Measurements from ENCODE around the gene PTPN6. TPM values are rescaled to one million over a fixed set of nuclear protein-coding genes. Genes with fewer than 3 reads are reported as not detected.
A peak's percentile ranks its signal among the peaks of the same experiment; 100 is the strongest.

The PTPN6 gene
- total and polyA plus RNA-seq, 2 of the 13 experiments (the other 11 are each of a cell fraction or from before 2014, with no cell fraction given) = 10.5 to 10.6 TPM

DNA sequence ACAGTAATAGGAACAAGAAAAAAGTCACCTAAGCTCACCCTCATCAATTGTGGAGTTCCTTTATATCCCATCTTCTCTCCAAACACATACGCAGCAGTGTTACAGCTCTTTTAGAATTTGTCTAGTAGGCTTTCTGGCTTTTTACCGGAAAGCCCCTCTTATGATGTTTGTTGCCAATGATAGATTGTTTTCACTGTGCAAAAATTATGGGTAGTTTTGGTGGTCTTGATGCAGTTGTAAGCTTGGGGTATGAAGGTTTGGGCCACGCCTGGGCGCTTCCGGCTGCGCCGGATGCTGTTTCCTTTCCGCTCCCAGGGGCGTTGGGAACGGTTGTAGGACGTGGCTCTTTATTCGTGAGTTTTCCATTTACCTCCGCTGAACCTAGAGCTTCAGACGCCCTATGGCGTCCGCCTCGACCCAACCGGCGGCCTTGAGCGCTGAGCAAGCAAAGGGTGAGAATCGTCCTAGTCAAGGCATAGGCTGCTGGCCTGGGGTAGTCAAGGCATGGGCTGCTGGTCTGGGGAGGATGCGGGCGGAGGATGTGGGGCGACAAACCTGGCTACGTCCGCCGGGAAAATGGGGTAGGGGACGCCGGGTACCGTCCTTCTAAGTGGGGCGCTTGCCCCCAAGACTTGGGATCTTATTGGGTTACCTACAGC is 7.3 kb upstream of the PTPN6 start, which contains the start of the genes C12orf57 and RNU7-1 (continued):
- TF ChIP-seq ARID4A (CRISPR knock-in tag; IDR thresholded peaks at IDR 0.05; ENCODE audit: borderline replicate concordance) = peak; percentile 78
- TF ChIP-seq, protein P1, sequence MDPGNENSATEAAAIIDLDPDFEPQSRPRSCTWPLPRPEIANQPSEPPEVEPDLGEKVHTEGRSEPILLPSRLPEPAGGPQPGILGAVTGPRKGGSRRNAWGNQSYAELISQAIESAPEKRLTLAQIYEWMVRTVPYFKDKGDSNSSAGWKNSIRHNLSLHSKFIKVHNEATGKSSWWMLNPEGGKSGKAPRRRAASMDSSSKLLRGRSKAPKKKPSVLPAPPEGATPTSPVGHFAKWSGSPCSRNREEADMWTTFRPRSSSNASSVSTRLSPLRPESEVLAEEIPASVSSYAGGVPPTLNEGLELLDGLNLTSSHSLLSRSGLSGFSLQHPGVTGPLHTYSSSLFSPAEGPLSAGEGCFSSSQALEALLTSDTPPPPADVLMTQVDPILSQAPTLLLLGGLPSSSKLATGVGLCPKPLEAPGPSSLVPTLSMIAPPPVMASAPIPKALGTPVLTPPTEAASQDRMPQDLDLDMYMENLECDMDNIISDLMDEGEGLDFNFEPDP (CRISPR knock-in tag; conservative IDR thresholded peaks at IDR 0.05) = peak; percentile 93; the same call in 1 of the 2 replicates
- TF ChIP-seq NPAS2 (CRISPR knock-in tag; IDR thresholded peaks at IDR 0.05; ENCODE audit: borderline replicate concordance) = no peak
- TF ChIP-seq NFYB (CRISPR knock-in tag; IDR thresholded peaks at IDR 0.05) = peak; percentile 45; the same call in 1 of the 2 replicates
- peak; percentile 30; the same call in 1 of the 2 replicates for TF ChIP-seq SRY (CRISPR knock-in tag; IDR thresholded peaks at IDR 0.05)
- TF ChIP-seq NAIF1 (CRISPR knock-in tag; IDR thresholded peaks at IDR 0.05; ENCODE audit: borderline replicate concordance) = no peak
- TF ChIP-seq, protein P2, sequence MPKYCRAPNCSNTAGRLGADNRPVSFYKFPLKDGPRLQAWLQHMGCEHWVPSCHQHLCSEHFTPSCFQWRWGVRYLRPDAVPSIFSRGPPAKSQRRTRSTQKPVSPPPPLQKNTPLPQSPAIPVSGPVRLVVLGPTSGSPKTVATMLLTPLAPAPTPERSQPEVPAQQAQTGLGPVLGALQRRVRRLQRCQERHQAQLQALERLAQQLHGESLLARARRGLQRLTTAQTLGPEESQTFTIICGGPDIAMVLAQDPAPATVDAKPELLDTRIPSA (CRISPR knock-in tag; IDR thresholded peaks at IDR 0.05; ENCODE audit: borderline replicate concordance) = no peak
- TF ChIP-seq ZNF589 (CRISPR knock-in tag; conservative IDR thresholded peaks at IDR 0.05) = peak; percentile 93
- TF ChIP-seq CEBPZ (IDR thresholded peaks at IDR 0.05; ENCODE audit: low read length) = no peak
- peak; percentile 32; the same call in 1 of the 2 replicates for TF ChIP-seq LCORL (IDR thresholded peaks at IDR 0.05)
- TF ChIP-seq LCORL (CRISPR knock-in tag; IDR thresholded peaks at IDR 0.05) = 0 out of 2 replicates have a peak, but pooled peaks have one; percentile 28
- no peak for TF ChIP-seq HNRNPL (IDR thresholded peaks at IDR 0.05; ENCODE audit: low read depth, low read length)
- 0 out of 2 replicates have a peak, but pooled peaks have one; percentile 42 for TF ChIP-seq ZNF629 (CRISPR knock-in tag; conservative IDR thresholded peaks at IDR 0.05)
- peak; percentile 72 for TF ChIP-seq KMT2B (CRISPR knock-in tag; IDR thresholded peaks at IDR 0.05)
- no peak for TF ChIP-seq KLF13 (CRISPR knock-in tag; IDR thresholded peaks at IDR 0.05)
- TF ChIP-seq, protein P3, sequence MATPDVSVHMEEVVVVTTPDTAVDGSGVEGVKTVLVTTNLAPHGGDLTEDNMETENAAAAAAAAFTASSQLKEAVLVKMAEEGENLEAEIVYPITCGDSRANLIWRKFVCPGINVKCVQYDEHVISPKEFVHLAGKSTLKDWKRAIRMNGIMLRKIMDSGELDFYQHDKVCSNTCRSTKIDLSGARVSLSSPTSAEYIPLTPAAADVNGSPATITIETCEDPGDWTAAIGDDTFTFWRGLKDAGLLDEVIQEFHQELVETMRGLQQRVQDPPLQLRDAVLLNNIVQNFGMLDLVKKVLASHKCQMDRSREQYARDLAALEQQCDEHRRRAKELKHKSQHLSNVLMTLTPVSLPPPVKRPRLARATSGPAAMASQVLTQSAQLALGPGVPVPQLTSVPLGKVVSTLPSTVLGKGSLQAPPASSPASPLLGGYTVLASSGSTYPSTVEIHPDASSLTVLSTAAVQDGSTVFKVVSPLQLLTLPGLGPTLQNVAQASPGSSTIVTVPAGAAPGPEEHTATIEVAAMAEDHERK (CRISPR knock-in tag; IDR thresholded peaks at IDR 0.05; ENCODE audit: low read depth) = 0 out of 2 replicates have a peak, but pooled peaks have one; percentile 62
- peak; percentile 37; the same call in 1 of the 2 replicates for TF ChIP-seq ZNF7 (CRISPR knock-in tag; IDR thresholded peaks at IDR 0.05)
- TF ChIP-seq NR1H2 (CRISPR knock-in tag; IDR thresholded peaks at IDR 0.05; ENCODE audit: borderline replicate concordance, low read depth) = no peak
